Breast epithelium (tissue), 4 donors: ENCODE results near the gene MYLK3. TPM values are rescaled to one million over a fixed set of nuclear protein-coding genes. Genes with fewer than 3 reads are reported as not detected.

Experiments used
- DNase-seq, 2 donors: peaks; one replicate each; pipeline ENCODE4 v3.0.0-alpha.2; 2019; ENCODE audit warnings: low spot score in 2 of 2
- H3K27ac ChIP-seq, 2 donors: fragments of 200-600 bp; sonication (generic) in 1 of 2; one replicate each; pipeline ENCODE4 v1.5.1; 2016 to 2019; ENCODE audit warnings: mild to moderate bottlenecking in 1 of 2
- H3K27me3 ChIP-seq, 2 donors: fragments of 200-600 bp; sonication (generic) in 1 of 2; one replicate each; pipeline versions ENCODE4 v1.5.1 to v1.6.0; 2017 to 2019; ENCODE audit warnings: control low read depth in 1 of 2, mild to moderate bottlenecking in 1 of 2
- H3K36me3 ChIP-seq: fragments of 200-600 bp; one replicate; pipeline ENCODE4 v1.5.1; 2019
- H3K4me1 ChIP-seq, 2 donors: fragments of 200-600 bp; sonication (generic); one replicate each; pipeline ENCODE4 v1.5.1; 2016 to 2019; ENCODE audit warnings: control low read depth in 1 of 2
- H3K4me3 ChIP-seq, 3 donors: fragments of 200-600 bp; sonication (generic); 1 replicate in 2 of 3; 2 replicates in 1 of 3; pipeline ENCODE4 v1.5.1; 2016 to 2019; ENCODE audit warnings: mild to moderate bottlenecking in 3 of 3, moderate library complexity in 2 of 3
- H3K9me3 ChIP-seq, 2 donors: fragments of 200-600 bp; sonication (generic) in 1 of 2; one replicate each; pipeline ENCODE4 v1.5.1; 2016 to 2019; ENCODE audit warnings: control low read depth in 1 of 2
- POLR2A ChIP-seq: fragments of 450-650 bp; IDR thresholded peaks from one replicate; pipeline ENCODE4 v1.6.1; 2016; ENCODE audit warnings: antibody characterized with exemption, mild to moderate bottlenecking, moderate library complexity
- POLR2AphosphoS5 ChIP-seq, 3 donors: sonication (generic); formaldehyde crosslinking; IDR thresholded peaks; one replicate each; pipeline ENCODE4 v1.6.1; 2017; ENCODE audit warnings: antibody characterized with exemption in 3 of 3
- intact Hi-C: fragments of 100-400 bp; cut with DNase I; formaldehyde crosslinking; loops from one replicate; pipeline ENCODE4 v1.15.1; 2023; ENCODE audit warnings: low total_unique reads
- total RNA-seq, 3 donors: library from RNA; depleted of rRNA; stranded (reverse); fragments of >200 nt; gene quantifications; one replicate each; pipeline ENCODE4 v1.1.0, GENCODE V29; 2016
- TF ChIP-seq, protein P1 (sequence below), 3 donors: fragments of 450-650 bp; IDR thresholded peaks; one replicate each; pipeline ENCODE4 v1.5.1; 2016 to 2017; ENCODE audit warnings: antibody characterized with exemption in 3 of 3, mild to moderate bottlenecking in 3 of 3, moderate library complexity in 3 of 3

The MYLK3 gene
- total RNA-seq, 3 donors from 2014 or later = 0.48 to 0.59 TPM; not detected in 1

DNA sequence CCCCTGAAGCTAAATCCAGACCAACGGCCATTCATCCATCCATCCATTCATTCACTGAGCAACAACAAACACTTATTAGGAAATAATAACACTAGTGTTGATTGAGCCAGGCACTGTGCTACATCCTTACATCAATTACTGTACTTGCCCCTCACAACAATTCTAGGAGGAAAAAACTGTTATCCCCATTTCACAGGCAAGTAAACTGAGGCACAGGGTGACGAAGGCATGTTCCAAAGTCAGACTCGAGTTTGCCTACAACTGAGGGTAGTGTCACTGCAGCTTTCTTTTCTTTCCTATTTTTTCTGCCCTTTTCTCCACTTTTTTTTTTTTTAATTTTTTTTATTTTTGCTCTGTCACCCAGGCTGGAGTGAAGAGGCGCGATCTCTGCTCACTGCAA, 11.2 kb upstream of the MYLK3 start:
- no peaks in the 10 kb centered on the region for H3K36me3 ChIP-seq
- no peak overlapping the region for H3K4me3 ChIP-seq
- no peak for TF ChIP-seq POLR2AphosphoS5 (IDR thresholded peaks at IDR 0.05)
- TF ChIP-seq POLR2A = no peak
- TF ChIP-seq, protein P1, sequence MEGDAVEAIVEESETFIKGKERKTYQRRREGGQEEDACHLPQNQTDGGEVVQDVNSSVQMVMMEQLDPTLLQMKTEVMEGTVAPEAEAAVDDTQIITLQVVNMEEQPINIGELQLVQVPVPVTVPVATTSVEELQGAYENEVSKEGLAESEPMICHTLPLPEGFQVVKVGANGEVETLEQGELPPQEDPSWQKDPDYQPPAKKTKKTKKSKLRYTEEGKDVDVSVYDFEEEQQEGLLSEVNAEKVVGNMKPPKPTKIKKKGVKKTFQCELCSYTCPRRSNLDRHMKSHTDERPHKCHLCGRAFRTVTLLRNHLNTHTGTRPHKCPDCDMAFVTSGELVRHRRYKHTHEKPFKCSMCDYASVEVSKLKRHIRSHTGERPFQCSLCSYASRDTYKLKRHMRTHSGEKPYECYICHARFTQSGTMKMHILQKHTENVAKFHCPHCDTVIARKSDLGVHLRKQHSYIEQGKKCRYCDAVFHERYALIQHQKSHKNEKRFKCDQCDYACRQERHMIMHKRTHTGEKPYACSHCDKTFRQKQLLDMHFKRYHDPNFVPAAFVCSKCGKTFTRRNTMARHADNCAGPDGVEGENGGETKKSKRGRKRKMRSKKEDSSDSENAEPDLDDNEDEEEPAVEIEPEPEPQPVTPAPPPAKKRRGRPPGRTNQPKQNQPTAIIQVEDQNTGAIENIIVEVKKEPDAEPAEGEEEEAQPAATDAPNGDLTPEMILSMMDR (IDR thresholded peaks at IDR 0.05) = no peak
- no peaks in the 10 kb centered on the region for H3K9me3 ChIP-seq
- intact Hi-C loops = no loop called here
- DNase-seq = no peak
- H3K27me3 ChIP-seq = peaks cover 0 to 11% of the 10 kb centered on the region in 2 donors
- H3K4me1 ChIP-seq = no peaks in the 10 kb centered on the region
- H3K27ac ChIP-seq = no peak overlapping the region

GRCh38 chr16:46757339-46758050, 9.4 kb upstream of the MYLK3 start:
- intact Hi-C loops = no loop called here
- Histone ChIP-seq H3K36me3 (no peaks in the 10 kb centered on the region), H3K27ac (no peak overlapping the region), H3K4me3 (no peak overlapping the region), H3K27me3 (peaks cover 0 to 11% of the 10 kb centered on the region in 2 donors), H3K9me3 (no peaks in the 10 kb centered on the region), H3K4me1 (no peaks in the 10 kb centered on the region)
- DNase-seq = no peak
- no peak for TF ChIP-seq POLR2A
- TF ChIP-seq POLR2AphosphoS5 (IDR thresholded peaks at IDR 0.05) = no peak
- TF ChIP-seq, protein P1 (IDR thresholded peaks at IDR 0.05) = no peak

DNA sequence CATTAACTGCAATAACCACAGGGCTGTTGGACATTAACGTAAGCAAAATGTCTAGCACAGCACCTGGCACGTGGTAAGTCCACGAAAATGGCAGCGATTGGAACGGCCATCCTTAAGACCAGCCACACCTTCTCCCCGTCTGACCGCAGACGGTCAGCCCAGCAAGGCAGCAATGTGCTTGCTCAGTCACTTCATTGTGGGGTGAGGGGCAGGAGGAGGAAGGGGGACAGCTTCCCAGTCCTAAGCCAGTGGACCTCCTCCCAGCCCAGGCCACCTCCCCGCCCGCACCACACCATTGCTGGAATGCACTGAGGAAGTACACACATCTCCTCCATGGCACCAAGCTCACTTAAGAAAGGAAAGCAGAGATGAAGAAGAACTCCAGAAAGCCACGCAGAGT, 8.6 kb upstream of the MYLK3 start:
- H3K4me1 ChIP-seq = no peaks in the 10 kb centered on the region
- H3K4me3 ChIP-seq = no peak overlapping the region
- no peak for DNase-seq
- H3K27me3 ChIP-seq = peaks cover 0 to 11% of the 10 kb centered on the region in 2 donors
- intact Hi-C loops = no loop called here
- H3K36me3 ChIP-seq = no peaks in the 10 kb centered on the region
- no peaks in the 10 kb centered on the region for H3K9me3 ChIP-seq
- no peak for TF ChIP-seq POLR2AphosphoS5 (IDR thresholded peaks at IDR 0.05)
- TF ChIP-seq POLR2A = no peak
- H3K27ac ChIP-seq = no peak overlapping the region

DNA sequence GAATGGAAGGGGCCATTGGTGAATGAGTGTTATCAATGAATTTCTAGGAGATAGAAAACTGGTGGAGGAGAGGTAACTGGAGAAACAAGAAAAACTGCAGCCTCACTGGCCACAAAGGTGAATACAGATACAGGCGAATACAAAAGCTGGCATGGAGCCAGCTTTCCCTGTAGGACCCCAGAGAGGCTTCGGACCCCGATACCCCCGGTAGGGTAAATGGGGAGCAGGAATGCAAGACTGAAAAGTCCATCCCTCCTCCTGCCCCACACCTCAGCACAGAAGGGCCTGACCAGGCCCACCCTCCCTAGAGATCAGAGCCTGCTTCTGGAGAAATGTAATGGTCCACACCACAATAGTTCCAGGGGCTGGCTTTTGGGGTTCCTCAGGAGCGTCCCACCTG, 4.9 kb upstream of the MYLK3 start:
- TF ChIP-seq POLR2A = no peak
- no peak for TF ChIP-seq POLR2AphosphoS5 (IDR thresholded peaks at IDR 0.05)
- TF ChIP-seq, protein P1 (IDR thresholded peaks at IDR 0.05) = no peak
- intact Hi-C loops = no loop called here

GRCh38 chr16:46751381-46751780, 3.2 kb upstream of the MYLK3 start:
- Histone ChIP-seq H3K27me3 (no peaks in the 10 kb centered on the region), H3K9me3 (no peaks in the 10 kb centered on the region), H3K36me3 (no peaks in the 10 kb centered on the region), H3K27ac (no peak overlapping the region), H3K4me1 (no peaks in the 10 kb centered on the region), H3K4me3 (no peak overlapping the region)
- intact Hi-C loops = no loop called here
- DNase-seq = no peak
- no peak for TF ChIP-seq POLR2A

More for the DNA sequence above, 4.9 kb upstream of the MYLK3 start:
- Histone ChIP-seq H3K27me3 (no peaks in the 10 kb centered on the region), H3K27ac (no peak overlapping the region), H3K4me1 (no peaks in the 10 kb centered on the region), H3K9me3 (no peaks in the 10 kb centered on the region), H3K36me3 (no peaks in the 10 kb centered on the region), H3K4me3 (no peak overlapping the region)
- no peak for DNase-seq

GRCh38 chr16:46748775-46749705, 896 bp upstream of the MYLK3 start:
- Histone ChIP-seq H3K36me3 (no peaks in the 10 kb centered on the region), H3K9me3 (no peaks in the 10 kb centered on the region), H3K27ac (no peak overlapping the region), H3K4me1 (no peaks in the 10 kb centered on the region), H3K4me3 (no peak overlapping the region), H3K27me3 (no peaks in the 10 kb centered on the region)
- no peak for DNase-seq
- intact Hi-C loops = no loop called here
- TF ChIP-seq, protein P1 (IDR thresholded peaks at IDR 0.05) = no peak
- TF ChIP-seq POLR2A (no peak), POLR2AphosphoS5 (IDR thresholded peaks at IDR 0.05) (no peak)
